ENCODE data around the gene LRRC4B.

Gene LRRC4B

DNA sequence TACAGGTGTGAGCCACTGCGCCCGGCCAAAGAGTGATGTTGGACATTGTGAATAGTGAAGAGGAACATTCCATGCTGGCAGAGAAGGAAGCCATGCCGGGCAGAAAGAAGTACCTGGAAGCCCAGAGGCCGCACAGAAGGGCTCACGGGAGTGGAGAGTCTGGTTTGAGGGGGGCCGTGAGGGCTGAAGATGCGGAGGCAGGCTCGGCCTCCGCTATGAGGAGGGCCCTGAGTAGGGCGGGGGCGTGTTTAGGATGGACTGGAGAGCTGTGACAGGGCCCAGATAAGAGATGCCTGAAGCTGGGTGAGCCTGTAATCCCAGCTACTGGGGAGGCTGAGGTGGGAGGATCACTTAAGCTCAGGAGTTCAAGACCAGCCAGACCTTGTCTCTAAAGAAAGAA is 58.9 kb downstream of the LRRC4B start:
- no peak for DNase-seq (ENCODE audit: low read depth in 2 of 3, low spot score in 1 of 3)

DNA sequence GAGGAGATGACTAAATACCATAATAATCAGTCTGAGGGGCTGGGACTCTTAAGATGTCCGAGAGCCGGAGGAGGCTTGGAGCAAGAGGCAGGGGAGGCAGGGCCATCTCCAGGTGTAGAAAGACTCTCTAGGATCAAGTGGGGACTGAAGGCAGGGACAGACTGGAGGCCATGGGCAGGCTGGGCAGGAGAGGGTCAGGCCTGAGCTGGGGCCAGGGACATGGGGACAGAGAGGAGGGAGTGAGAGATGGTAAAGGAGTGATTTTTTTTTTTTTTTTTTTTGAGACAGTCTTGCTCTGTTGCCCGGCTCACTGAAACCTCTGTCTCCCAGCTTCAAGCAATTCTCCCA is 59.4 kb downstream of the LRRC4B start:
- DNase-seq (ENCODE audit: low read depth in 2 of 3, low spot score in 1 of 3) = no peak

DNA sequence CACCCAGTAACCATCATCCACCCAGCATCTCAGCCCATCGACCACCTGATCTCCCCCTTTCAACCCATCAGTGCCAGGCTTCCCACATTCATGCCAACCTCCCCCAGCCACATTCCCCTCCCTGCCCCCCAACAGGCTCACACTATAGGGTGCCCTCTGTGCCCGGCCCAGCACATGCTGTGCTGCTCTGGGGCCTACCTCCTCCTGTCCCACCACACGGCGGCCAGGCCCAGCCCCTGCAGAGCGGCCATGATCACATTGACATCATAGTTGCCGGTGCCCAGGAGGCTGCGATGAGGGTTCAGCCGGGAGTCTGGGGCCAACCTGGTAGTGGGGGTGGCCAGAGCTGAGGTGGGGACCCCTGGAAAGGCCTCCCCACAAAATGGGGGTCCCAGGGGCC is 60.9 kb downstream of the LRRC4B start:
- DNase-seq (ENCODE audit: low read depth in 2 of 3, low spot score in 1 of 3) = no peak

DNA sequence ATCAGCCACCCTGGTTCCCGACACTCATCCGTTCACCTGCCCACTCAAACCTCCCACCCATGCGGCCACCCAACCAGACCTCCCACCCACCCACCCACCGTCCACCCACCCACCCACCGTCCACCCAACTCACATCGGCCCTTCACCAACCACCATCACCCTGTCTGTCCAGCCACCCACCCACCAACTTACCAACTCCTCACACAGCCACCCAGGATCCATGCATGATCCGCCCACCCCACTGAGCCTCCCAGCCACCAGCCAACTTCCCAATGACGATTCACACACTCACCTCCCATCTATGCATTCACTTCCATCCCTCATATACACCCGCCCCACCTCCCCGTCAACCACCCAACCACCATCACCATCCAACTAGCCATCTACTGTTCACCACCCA is 61.5 kb downstream of the LRRC4B start:
- no peak for DNase-seq (ENCODE audit: low read depth in 2 of 3, low spot score in 1 of 3)

DNA sequence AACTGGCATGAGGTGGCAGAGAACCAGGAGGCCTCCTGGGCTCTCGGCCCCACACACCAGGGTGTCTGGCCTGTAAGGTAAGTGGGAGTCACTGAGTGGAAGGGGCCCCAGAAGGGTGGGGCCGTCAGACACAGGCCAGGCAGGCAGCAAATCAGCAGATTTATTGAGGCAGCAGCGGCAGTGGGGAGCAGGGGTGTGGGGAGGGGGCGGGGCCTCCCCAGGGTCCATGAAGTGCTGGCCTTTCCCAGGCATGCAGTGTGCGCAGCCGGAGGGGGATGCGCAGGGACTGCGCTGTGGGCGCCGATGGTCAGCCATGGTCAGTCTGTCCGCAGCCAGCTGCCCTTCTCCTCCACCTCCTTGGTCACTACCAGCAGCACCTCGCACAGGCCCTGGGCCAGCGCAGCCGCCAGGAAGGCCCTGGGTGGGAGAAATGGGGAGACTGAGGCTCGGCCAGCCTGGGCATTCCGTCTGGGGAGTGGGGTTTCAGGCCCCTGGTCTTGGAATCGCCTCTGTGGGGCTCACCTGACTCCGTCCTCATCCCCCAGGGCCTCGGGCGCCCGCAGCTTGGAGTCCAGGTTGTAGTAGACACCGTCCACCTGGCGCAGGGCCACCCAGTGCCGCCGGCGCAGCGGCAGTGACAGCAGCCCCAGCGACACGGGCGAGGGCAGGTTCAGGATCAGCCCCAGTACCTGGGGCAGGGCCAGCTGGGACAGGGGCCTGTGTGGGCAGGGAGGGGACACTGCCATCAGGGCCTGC is 62.2 kb downstream of the LRRC4B start:
- DNase-seq (ENCODE audit: low read depth in 2 of 3, low spot score in 1 of 3) = no peak

DNA sequence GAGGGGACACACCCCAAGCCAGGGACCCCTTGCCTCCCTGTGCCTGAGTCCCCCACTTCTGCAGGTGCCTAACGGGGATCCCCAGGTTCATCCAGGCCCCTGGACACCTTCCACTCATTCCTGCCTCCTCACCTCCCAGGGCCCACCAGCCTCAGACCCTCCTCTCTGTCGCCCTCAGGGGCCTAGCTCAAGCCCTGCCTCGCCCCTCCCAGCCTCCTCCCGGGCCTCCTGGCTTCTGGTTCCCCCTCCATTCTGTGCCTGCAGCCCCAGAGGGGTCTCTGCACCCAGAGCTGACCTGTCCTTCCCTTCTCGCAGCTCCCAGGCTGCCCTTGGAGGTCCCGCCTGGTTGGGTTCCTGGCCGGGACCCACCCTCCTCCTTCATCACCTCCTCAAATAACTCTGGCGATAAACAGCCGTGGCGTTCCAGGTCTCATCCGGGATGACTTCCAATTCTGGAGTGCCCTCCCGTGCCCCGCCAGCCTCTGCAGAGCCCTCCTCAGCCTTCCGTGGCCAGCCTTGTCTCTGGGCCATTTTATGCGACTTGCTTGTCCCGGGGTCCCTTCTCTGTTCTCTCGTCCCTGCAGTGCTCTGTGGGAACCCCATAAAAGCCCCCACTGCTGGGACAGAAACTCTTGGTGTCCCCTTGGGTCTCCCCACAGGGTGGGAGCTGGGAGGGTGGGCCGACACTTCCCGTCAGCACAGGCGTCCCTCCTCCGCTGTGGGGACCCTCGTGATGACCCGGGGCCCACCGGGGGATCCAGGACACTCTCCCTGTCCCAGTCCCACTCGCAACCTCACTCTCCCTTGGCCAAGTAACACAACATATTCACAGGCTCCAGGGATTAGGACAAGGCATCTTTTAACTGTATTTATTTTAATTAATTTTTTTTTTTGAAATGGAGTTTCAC is 66.4 kb downstream of the LRRC4B start:
- DNase-seq (ENCODE audit: low read depth in 2 of 3, low spot score in 1 of 3) = no peak

DNA sequence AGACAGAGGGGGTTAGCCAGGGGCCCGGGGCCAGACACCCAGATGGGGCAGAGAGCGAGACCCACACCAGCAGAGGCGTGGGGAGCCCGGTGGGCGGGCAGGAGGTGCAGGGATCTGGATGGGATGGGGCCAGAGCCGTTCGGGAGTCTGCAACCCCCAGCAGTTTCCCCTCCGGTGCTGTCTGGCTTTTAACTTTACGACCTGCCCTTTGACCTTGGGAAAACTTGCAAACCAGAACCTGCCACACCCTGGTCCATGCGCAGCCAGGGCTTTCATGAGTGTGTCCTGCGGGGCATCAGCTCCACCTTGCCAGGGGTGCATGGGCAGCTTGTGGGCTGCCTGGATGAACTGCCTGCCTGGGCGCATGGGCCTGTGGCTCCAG is 67.1 kb downstream of the LRRC4B start:
- DNase-seq (ENCODE audit: low read depth in 2 of 3, low spot score in 1 of 3) = no peak

DNA sequence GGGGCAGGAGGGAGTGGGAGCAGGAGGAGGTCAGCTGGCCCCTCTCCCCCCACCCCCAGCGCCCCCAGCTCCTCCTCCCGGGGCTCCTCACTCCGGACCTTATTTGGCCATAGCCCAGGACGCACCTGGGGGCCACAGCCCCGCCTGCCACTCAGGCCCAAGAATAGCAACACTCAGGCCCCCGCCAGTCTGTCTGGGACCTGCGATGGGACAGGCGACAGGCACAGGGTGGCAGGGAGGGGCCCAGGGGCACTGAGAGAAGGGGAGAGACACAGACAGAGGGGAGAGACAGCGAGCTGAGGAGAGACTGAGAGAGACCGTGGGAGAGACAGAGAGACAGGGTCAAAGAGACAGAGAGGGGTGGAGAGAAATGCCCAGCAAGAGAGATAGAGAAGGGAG is 67.5 kb downstream of the LRRC4B start:
- DNase-seq (ENCODE audit: low read depth in 2 of 3, low spot score in 1 of 3) = no peak

DNA sequence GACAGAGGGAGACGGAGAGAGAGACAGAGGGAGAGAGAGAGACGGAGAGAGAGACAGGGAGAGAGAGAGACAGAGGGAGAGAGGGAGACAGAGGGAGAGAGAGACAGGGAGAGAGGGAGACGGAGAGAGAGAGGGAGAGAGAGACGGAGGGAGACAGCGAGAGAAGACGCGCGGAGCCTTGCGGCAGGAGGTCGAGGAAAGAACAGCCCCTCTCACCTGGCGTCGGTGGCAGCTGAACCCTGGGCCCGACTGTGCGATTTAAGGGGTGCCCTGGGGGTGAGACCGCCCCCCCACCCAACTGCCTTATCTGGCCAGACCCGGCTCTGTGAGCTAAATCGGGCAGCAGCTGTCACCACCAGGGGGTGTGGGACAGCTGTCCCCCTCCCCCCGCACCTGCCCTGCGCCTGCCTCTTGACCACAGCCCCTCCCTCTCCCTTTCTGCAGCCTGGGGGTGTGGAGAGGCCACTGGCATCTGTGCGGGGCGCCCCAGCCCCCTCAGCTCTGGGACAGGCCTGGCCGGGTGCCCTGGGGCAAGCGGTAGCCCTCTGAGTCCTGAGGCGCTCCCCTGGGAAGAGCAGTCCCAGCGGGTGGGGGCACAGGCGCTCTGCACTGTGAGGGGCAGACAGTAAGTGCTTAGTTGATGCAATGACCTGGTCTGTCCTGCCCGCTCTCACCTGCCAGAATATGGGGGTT is 68.0 kb downstream of the LRRC4B start:
- no peak for DNase-seq (ENCODE audit: low read depth in 2 of 3, low spot score in 1 of 3)

DNA sequence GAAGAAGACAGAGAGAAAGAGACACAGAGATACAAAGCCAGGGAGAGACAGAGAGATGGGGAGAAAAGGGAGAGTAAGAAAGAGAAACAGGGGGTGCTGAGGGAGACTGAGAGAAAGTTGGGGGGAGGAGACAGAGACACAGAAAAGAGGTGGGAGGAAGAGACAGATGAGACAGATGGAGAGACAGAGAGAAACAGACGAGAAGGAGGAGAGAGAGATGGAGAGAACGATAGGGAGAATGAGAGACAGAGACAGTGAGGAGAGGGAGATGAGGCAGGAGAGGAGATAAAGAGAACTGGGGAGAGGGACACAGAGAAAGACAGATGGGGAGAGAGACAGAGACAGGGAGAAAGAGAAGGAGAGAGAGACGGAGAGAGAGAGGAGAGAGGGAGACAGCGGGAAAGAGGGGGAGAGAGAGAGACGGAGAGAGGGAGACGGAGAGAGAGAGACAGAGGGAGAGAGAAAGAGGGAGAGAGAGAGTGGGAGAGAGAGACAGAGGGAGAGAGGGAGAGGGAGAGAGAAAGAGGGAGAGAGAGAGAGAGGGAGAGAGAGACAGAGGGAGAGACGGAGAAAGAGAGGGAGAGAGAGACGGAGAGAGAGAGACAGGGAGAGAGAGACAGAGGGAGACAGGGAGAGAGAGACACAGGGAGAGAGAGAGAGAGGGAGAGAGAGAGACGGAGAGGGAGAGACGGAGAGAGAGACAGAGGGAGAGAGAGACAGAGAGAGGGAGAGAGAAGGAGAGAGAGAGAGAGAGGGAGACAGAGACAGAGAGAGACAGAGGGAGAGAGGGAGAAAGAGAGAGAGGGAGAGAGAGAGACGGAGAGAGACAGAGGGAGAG is 69.8 kb downstream of the LRRC4B start:
- no peak for DNase-seq (ENCODE audit: low read depth in 2 of 3, low spot score in 1 of 3)

DNA sequence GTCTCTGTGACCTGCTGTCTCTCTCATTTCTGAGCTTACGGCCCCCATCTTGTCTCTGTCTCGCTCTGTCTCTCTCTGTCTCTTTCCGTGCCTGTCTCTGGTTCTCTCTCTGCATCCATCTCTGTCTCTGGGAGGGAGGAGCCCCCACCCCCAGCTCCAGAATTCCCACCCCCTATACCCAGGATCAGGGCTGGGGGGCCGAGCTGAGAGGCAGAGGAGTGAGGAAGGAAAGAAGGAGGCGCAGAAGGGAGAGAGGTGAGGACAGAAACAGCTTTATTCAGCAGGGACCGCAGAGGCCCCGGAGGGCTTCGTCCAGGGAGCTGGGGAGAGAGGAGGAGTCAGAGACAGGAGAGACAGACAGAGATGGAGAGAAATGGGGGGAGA is 71.2 kb downstream of the LRRC4B start:
- DNase-seq (ENCODE audit: low read depth in 2 of 3, low spot score in 1 of 3) = no peak

DNA sequence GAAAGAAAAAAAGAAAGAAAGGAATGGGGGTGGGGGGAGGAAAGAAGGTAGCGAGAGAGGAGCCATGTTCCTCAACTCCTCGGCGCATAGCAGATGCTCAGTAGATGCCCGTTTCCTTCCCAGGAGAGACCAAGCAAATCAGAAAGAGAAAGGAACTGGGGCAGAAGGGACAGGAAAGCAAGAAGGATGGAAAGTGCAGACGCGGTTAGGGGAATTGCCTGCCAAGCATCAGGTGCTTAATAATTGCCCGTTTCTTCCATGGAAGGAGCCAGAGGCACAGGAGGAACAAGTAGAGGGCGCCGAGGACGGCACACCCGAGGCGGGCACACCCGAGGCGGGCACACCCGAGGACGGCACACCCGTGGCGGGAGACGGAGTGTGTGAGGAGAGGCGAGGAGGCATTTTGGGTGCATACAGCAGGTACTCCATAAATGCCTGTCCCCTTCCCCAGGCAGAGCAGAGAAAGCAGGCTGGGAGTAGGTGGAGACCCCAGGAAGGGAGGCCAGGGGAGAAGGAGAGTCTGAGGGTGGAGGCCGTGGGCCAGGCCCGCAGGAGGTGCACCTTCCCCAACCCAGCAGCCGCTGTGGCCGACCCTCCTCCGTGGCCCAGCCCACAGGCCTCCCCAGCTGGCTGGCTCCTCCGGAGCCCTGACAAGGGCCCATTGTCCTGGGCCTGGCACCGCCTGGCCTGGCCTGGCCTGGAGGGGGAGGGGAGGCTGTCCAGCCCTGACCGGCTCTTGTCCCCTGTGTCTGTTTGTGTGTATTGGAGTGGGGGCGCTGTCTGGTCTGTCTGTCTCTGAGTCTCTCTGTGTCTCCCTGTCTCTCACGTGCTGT is 71.8 kb downstream of the LRRC4B start:
- DNase-seq (ENCODE audit: low read depth in 2 of 3, low spot score in 1 of 3) = no peak

DNA sequence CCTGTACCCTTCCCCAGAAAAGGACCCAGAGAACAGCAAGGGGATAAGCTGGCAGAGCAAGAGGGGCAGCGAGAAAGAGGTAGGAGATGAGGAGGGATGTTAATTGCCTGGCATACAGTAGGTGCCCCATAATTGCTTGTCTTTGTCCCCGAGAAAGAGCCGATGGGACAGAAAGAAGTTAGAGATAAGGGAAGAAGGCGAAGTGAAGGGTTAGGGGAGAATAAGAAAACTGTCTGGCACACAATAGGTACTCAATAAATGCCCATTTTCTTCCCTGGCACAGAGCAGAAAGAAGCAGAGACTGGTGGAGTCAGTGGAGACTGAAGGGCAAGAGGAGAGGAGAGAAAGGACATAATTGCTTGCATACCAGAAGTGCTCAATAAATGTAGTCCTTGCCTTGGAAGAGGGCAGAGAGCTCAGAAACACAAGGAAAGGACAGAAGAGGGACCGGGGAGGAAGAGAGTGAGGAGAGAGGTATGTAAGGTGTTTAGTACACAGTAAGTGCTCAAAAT is 73.2 kb downstream of the LRRC4B start:
- DNase-seq (ENCODE audit: low read depth in 2 of 3, low spot score in 1 of 3) = no peak

DNA sequence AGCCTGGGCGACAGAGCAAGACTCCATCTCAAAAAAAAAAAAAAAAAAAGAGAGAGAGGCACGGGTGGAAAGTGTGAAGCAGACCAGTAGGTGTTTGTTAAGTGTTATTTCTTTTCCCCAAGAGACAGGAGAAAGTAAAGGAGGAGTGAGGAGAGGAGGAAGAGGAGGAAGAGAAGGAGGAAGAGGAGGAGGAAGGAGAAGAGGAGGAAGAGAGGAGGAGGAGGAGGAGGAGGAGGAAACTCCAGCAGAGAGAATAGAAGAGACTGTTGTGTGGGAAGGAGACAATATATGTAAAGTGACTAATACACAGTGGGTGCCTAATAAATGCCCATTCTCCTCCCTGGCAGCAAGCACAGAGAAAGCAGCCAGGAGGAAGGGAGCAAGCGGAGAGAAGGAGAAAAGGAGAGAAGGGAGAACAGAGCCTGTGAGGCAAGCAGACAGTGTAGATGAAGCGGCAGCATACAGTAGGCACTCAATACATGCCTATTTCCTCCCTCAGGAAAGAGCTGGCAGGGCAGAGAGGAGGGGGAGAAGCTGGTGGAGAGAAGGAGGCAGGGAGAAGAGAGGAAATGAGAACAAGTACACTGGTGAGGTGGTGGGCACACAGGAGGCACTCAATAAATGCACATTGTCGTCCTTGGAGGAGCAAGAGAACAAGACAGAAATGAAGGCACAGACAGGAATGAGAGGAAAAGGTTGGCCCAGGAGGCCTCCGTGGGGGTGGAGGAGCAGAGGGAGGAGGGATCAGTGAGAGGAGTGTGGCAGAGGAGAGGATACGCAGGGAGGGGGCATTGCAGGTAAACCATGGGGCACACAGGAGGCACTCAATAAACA is 73.8 kb downstream of the LRRC4B start:
- no peak for DNase-seq (ENCODE audit: low read depth in 2 of 3, low spot score in 1 of 3)

DNA sequence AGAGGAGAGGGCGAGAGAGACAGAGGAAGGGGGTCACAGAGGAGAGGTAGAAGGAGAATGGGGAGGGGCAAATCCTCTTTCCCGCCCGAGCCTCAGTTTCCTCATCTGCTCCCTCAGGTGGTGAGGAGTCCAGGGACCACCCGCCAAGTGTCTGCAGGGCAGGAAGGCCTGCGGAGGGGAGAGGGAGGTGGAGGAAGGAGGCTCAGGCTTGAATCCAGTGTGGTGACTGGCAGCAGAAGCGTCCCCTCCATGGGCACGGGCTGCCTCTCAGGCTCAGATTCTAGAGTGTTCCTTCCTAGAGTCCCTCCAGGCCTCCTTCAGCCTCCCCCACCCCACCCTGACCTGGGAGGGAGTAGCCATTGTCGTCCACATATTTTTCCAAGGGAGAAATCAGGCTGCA is 75.1 kb downstream of the LRRC4B start:
- no peak for DNase-seq (ENCODE audit: low read depth in 2 of 3, low spot score in 1 of 3)

DNA sequence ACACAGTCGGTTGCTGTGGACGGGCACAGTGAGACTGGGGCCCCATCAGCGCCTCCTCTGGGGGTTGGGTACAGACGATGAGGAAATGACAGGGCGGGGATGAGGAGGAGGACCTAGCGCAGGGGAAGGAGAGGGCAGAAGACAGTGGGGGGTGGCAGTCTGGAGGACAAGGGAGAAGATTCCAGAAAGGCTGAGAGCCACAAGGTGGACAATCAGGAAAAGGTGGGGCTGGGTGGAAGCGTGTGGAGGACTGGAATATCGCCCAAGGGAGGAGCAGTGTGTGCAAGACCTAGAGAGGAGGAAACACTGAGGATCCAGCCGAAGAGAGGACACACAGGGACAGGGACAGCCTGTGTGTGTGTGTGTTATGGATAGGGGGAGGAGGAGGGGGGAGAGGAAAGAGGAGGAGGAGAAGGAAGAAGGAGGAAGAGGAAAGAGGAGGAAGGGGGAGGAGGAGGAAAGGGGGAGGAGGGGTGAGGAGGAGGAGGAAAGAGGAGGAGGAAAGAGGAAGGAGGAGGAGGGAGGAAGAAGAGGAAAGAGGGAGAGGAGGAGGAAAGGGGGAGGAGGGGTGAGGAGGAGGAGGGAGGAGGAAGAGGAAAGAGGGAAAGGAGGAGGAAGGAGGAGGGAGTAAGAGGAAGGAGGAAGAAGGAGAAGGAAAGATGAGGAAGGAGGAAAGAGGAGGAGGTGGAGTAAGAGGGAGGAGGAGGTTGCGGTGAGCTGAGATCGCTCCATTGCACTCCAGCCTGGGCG is 75.8 kb downstream of the LRRC4B start:
- peak in 2 of 3 donors; percentile 17 for DNase-seq (ENCODE audit: low read depth in 2 of 3, low spot score in 1 of 3)

DNA sequence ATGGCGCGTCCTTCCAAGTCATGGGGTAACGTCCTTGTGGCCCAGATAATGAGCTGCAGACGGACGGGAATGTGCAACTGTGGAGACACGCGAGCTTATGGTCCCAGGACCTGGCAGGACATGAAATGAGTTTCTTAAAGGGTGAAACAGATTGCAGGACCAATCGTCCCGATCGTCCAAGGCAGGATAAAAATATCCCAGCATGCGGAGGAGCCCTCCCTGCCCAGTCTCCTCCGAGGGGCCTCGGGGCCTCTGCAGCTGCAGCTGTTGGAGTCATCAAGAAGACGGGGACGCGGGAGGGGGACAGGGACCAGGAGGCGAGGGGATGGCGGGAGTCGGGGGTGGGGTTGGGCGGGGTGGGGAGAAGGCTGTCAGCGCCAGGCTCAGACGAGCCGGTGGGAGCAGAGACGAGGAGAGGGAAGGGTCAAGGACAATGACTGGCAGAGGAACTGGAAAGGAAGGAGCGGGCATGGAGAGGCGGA is 77.2 kb downstream of the LRRC4B start:
- no peak for DNase-seq (ENCODE audit: low read depth in 2 of 3, low spot score in 1 of 3)

DNA sequence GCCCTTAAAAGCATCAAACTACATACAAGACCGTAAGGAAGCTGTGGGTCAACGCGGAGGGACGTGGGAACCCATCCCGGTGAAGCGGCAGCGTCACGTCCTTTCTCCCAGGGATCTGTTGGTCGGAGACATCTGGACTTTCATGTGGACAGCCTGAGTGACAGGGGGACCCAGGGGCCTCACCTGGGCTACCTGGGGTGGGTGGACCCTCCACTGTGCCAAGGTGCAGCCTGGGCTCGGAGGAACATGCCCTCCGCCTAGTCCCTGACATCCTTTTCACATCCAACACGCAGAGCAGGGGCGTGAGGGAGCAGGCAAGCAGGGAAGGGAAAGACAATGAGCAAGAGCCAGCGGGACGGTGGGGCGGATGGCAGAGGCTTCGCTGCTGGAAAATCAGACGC is 77.8 kb downstream of the LRRC4B start:
- no peak for DNase-seq (ENCODE audit: low read depth in 2 of 3, low spot score in 1 of 3)
